Suprapubic skin (tissue), 4 donors: Measurements from ENCODE around the gene AZU1. TPM values are rescaled to one million over a fixed set of nuclear protein-coding genes. Genes with fewer than 3 reads are reported as not detected.
A peak's percentile ranks its signal among the peaks of the same experiment; 100 is the strongest.

Experiments used
- DNase-seq, 2 donors: peaks; one replicate each; pipeline ENCODE4 v3.0.0-alpha.2; 2019; ENCODE audit warnings: low spot score in 2 of 2
- H3K27ac ChIP-seq: fragments of 200-600 bp; sonication (generic); one replicate; pipeline ENCODE4 v1.5.1; 2019
- H3K27me3 ChIP-seq: fragments of 200-600 bp; sonication (generic); one replicate; pipeline ENCODE4 v1.5.1; 2019
- H3K36me3 ChIP-seq: fragments of 200-600 bp; sonication (generic); one replicate; pipeline ENCODE4 v1.5.1; 2019
- H3K4me1 ChIP-seq: fragments of 200-600 bp; sonication (generic); one replicate; pipeline ENCODE4 v1.5.1; 2019
- H3K4me3 ChIP-seq: fragments of 200-600 bp; sonication (generic); one replicate; pipeline ENCODE4 v1.5.1; 2019; ENCODE audit warnings: mild to moderate bottlenecking
- H3K9me3 ChIP-seq: fragments of 200-600 bp; sonication (generic); one replicate; pipeline ENCODE4 v1.5.1; 2019
- EP300 ChIP-seq: sonication (generic); formaldehyde crosslinking; IDR thresholded peaks from one replicate; pipeline ENCODE4 v1.6.1; 2017; ENCODE audit warnings: antibody characterized with exemption
- POLR2A ChIP-seq, 2 donors: fragments of 450-650 bp; IDR thresholded peaks; one replicate each; pipeline ENCODE4 v1.6.1; 2017; ENCODE audit warnings: antibody characterized with exemption in 2 of 2, mild to moderate bottlenecking in 2 of 2, moderate library complexity in 2 of 2
- POLR2AphosphoS5 ChIP-seq, 3 donors: sonication (generic); formaldehyde crosslinking; IDR thresholded peaks; one replicate each; pipeline ENCODE4 v1.6.1; 2017; ENCODE audit warnings: antibody characterized with exemption in 3 of 3
- WGBS: methylation state at CpG from one replicate; pipeline ENCODE4 v1.1.5; 2018; 5-methylcytosine and 5-hydroxymethylcytosine counted together
- total RNA-seq, 4 donors: library from RNA; depleted of rRNA; stranded (reverse); fragments of >200 nt; gene quantifications; one replicate each; pipeline ENCODE4 v1.1.0, GENCODE V29; 2016
- TF ChIP-seq, protein P1 (sequence below), 2 donors: fragments of 200-600 bp in 1 of 2; fragments of 450-650 bp in 1 of 2; sonication (generic) in 1 of 2; IDR thresholded peaks; one replicate each; pipeline ENCODE4 v1.5.1; 2016 to 2019; ENCODE audit warnings: antibody characterized with exemption in 2 of 2, mild to moderate bottlenecking in 1 of 2, moderate library complexity in 1 of 2

The AZU1 gene, protein sequence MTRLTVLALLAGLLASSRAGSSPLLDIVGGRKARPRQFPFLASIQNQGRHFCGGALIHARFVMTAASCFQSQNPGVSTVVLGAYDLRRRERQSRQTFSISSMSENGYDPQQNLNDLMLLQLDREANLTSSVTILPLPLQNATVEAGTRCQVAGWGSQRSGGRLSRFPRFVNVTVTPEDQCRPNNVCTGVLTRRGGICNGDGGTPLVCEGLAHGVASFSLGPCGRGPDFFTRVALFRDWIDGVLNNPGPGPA
- total RNA-seq, result under 1 TPM in 1 of 4 donors, not detected in 3; 0.79 TPM

DNA sequence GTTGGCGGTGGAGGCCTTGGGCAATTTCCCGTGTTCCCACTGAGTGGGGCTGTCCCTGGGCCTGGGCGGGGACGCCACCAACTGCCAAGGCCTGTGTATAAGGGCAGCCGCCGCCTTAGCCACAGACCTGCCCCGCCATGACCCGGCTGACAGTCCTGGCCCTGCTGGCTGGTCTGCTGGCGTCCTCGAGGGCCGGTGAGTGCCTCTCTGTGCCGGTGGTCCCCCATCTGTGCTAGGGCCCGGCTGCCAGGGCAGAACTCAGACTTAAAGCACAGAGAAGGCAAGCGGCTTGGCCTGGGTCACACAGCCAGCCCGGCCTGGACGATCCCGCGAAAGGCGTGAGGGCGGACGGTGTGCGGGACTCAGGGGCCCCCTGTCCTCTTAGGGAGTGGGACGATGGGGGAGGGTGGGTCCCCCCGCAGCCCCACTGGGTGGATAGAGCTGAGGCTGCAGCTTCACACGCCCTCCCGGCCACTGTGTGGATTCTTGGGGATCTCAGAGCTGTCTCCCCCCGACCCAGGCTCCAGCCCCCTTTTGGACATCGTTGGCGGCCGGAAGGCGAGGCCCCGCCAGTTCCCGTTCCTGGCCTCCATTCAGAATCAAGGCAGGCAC is at the start of gene AZU1:
TSS of gene AZU1 (plus strand) at position 128 of the 612 bp plus-strand sequence. CDS start at position 138, 10 bp downstream.
- Histone ChIP-seq H3K36me3 (no peaks in the 10 kb centered on the region), H3K9me3 (no peaks in the 10 kb centered on the region), H3K4me1 (peaks cover 9% of the 10 kb centered on the region), H3K27me3 (peaks cover 39% of the 10 kb centered on the region), H3K27ac (no peak within 1 kb of the TSS), H3K4me3 (no peak within 1 kb of the TSS)
- TF ChIP-seq, protein P1, sequence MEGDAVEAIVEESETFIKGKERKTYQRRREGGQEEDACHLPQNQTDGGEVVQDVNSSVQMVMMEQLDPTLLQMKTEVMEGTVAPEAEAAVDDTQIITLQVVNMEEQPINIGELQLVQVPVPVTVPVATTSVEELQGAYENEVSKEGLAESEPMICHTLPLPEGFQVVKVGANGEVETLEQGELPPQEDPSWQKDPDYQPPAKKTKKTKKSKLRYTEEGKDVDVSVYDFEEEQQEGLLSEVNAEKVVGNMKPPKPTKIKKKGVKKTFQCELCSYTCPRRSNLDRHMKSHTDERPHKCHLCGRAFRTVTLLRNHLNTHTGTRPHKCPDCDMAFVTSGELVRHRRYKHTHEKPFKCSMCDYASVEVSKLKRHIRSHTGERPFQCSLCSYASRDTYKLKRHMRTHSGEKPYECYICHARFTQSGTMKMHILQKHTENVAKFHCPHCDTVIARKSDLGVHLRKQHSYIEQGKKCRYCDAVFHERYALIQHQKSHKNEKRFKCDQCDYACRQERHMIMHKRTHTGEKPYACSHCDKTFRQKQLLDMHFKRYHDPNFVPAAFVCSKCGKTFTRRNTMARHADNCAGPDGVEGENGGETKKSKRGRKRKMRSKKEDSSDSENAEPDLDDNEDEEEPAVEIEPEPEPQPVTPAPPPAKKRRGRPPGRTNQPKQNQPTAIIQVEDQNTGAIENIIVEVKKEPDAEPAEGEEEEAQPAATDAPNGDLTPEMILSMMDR (IDR thresholded peaks at IDR 0.05), result no peak
- no peak for TF ChIP-seq EP300
- no peak for TF ChIP-seq POLR2AphosphoS5 (IDR thresholded peaks at IDR 0.05)
- TF ChIP-seq POLR2A (IDR thresholded peaks at IDR 0.05), result no peak
- no peak for DNase-seq
- WGBS, result 48% methylated on average over 13 of the region's 33 CpGs

DNA sequence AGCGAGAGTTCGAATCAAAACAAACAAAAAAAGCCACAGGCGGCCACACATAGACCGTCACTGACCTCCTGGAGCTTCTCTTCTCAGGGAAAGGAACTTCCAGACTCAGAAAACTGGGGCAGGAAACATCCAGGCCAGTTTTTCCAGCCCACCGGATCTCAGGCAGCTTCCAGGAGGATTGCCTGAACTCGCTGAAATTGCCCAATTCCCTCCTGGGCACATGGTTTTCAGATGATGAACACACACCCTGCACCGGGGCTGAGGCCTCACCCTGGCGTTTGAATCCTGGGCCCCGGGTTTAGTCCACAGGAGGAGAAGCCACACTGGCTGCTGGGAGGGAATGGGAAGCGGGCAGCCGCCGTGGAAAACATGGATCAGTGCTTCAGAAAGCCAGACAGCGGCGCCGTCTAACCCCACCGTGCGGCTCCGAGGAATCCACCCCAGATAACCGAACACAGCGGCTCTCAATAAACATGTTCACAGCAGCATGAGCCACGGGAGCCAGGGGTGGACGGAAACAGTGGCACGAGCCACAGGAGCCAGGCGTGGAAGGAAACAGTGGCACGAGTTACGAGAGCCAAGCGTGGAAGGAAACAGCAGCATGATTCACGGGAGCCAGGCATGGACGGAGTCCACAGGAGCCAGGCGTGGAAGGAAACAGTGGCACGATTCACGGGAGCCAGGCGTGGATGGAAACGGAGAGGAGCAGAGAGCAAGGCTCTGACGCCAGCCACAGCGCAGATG is 48.6 kb upstream of the AZU1 start:
- DNase-seq, result peak; percentile 90 to 91
- H3K36me3 ChIP-seq, result no peaks in the 10 kb centered on the region
- TF ChIP-seq, protein P1 (IDR thresholded peaks at IDR 0.05), result no peak
- TF ChIP-seq EP300 (no peak), POLR2AphosphoS5 (IDR thresholded peaks at IDR 0.05) (peak in 2 of 3 donors; percentile 69 to 79)
- no peaks in the 10 kb centered on the region for H3K27me3 ChIP-seq
- H3K4me3 ChIP-seq, result no peak overlapping the region
- 34% methylated on average over 32 of the region's 36 CpGs for WGBS
- peaks cover 42% of the 10 kb centered on the region for H3K4me1 ChIP-seq
- peak overlapping the region; percentile 70 for H3K27ac ChIP-seq
- no peaks in the 10 kb centered on the region for H3K9me3 ChIP-seq

DNA sequence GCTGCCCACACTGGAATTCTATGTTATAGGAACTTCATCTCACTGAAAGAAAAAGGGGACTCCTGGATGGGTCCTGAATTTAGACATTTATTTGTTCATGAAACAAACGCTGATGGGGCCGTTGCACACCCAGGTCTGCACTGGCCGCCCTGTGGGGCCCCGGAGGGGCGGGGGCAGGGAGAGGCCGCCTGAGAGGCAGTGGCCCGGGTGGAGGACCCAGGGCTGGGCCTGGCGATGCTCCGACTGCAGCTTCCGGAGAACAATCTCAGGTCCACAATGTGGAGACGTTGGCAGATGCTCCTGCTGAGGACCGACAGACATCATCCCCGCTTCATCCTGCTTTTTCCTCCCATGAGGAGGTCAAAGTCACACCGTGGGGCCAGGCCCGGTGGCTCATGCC is 46.7 kb upstream of the AZU1 start:
- no peaks in the 10 kb centered on the region for H3K9me3 ChIP-seq
- WGBS, result 78% methylated on average over 3 of the region's 15 CpGs
- H3K4me3 ChIP-seq, result no peak overlapping the region
- no peaks in the 10 kb centered on the region for H3K36me3 ChIP-seq
- H3K4me1 ChIP-seq, result peaks cover 42% of the 10 kb centered on the region
- no peak overlapping the region for H3K27ac ChIP-seq
- no peaks in the 10 kb centered on the region for H3K27me3 ChIP-seq
- no peak for DNase-seq
- TF ChIP-seq POLR2AphosphoS5 (IDR thresholded peaks at IDR 0.05) (no peak), EP300 (no peak)
- TF ChIP-seq, protein P1 (IDR thresholded peaks at IDR 0.05), result no peak

DNA sequence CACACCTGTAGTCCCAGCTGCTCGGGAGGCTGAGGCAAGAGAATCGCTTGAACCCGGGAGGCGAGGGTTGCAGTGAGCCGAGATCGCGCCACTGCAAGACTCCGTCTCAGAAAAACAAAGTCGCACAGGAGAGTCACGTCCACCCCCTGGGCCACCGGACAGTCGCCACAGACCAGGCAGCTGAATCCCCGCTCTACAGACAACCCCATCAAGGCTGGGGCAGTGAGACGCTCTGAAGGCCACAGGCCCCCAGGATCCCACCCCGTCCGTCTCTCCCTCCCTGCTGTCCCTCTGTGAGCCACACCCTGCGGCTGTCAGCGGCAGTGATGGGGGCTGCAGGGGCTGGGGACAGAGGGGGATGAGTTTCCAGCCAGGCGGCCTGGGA is 45.8 kb upstream of the AZU1 start:
- Histone ChIP-seq H3K4me3 (no peak overlapping the region), H3K36me3 (no peaks in the 10 kb centered on the region), H3K9me3 (no peaks in the 10 kb centered on the region), H3K27ac (peak overlapping the region; percentile 67), H3K27me3 (no peaks in the 10 kb centered on the region), H3K4me1 (peaks cover 42% of the 10 kb centered on the region)
- TF ChIP-seq EP300 (no peak), POLR2A (IDR thresholded peaks at IDR 0.05) (no peak)
- TF ChIP-seq, protein P1 (IDR thresholded peaks at IDR 0.05), result no peak
- 94% methylated on average over 19 of the region's 19 CpGs for WGBS
- DNase-seq, result peak in 1 of 2 donors; percentile 59
